ENCODE results near the gene ARHGDIG.
"Not testable (repeated sequence)": the region's sequence is repeated elsewhere in the genome, so short reads cannot be mapped to it uniquely, and the experiment has no call there.

The ARHGDIG gene

GRCh38 chr16:263944-264343 is 16.4 kb upstream of the ARHGDIG start:
- no peak for DNase-seq (ENCODE audit: low read depth)

GRCh38 chr16:264440-264951 is 15.9 kb upstream of the ARHGDIG start:
- DNase-seq (ENCODE audit: low read depth): no peak

- DNase-seq (ENCODE audit: low read depth): no peak
Observed at GRCh38 chr16:265002-265529, 15.3 kb upstream of the ARHGDIG start.

GRCh38 chr16:265711-266110 is 14.7 kb upstream of the ARHGDIG start:
- DNase-seq (ENCODE audit: low read depth): no peak

- no peak for DNase-seq (ENCODE audit: low read depth)
Observed at GRCh38 chr16:266258-267164, 13.9 kb upstream of the ARHGDIG start.

GRCh38 chr16:267562-267961 is 12.8 kb upstream of the ARHGDIG start:
- DNase-seq (ENCODE audit: low read depth): not testable (repeated sequence)

GRCh38 chr16:268141-269053 is 12.0 kb upstream of the ARHGDIG start:
- DNase-seq (ENCODE audit: low read depth): no peak

GRCh38 chr16:269061-269796 is 11.2 kb upstream of the ARHGDIG start:
- DNase-seq (ENCODE audit: low read depth): no peak

- no peak for DNase-seq (ENCODE audit: low read depth)
Observed at GRCh38 chr16:270381-271255, 9.8 kb upstream of the ARHGDIG start.

GRCh38 chr16:272633-273546 is 7.5 kb upstream of the ARHGDIG start:
- no peak for DNase-seq (ENCODE audit: low read depth)

GRCh38 chr16:273547-274421 is 6.6 kb upstream of the ARHGDIG start:
- DNase-seq (ENCODE audit: low read depth): no peak

- DNase-seq (ENCODE audit: low read depth): no peak
Observed at GRCh38 chr16:275041-275641, 5.2 kb upstream of the ARHGDIG start.

GRCh38 chr16:275786-276232 is 4.6 kb upstream of the ARHGDIG start, which contains the start of gene RGS11:
Gene RGS11 (minus strand): TSS chr16:275944. CDS start chr16:275911, 33 bp downstream.
- no peak for DNase-seq (ENCODE audit: low read depth)

- no peak for DNase-seq (ENCODE audit: low read depth)
Observed at GRCh38 chr16:276426-277077, 3.8 kb upstream of the ARHGDIG start.

- no peak for DNase-seq (ENCODE audit: low read depth)
Observed at GRCh38 chr16:278863-279366, 1.5 kb upstream of the ARHGDIG start.

- DNase-seq (ENCODE audit: low read depth): no peak
Observed at GRCh38 chr16:279531-279930, 860 bp upstream of the ARHGDIG start.

GRCh38 chr16:280005-280460 is 358 bp upstream of the ARHGDIG start:
- no peak for DNase-seq (ENCODE audit: low read depth)

Measured in GM04503 (cell line).